Skeletal muscle satellite cell (primary cell): ENCODE data around the gene CCDC61. TPM values are rescaled to one million over a fixed set of nuclear protein-coding genes. Genes with fewer than 3 reads are reported as not detected.
A peak's percentile ranks its signal among the peaks of the same experiment; 100 is the strongest.

Experiments used
- H3K27me3 ChIP-seq: 2 replicates; pipeline ENCODE4 v1.7.0; 2013; ENCODE audit warnings: low read length; ENCODE audit not compliant: control insufficient read depth, insufficient read depth
- H3K36me3 ChIP-seq: 2 replicates; pipeline ENCODE4 v1.7.0; 2013; ENCODE audit warnings: mild to moderate bottlenecking, control low read depth, low read length; ENCODE audit not compliant: insufficient read depth
- H3K4me1 ChIP-seq: 2 replicates; pipeline ENCODE4 v1.7.0; 2013; ENCODE audit warnings: low read length; ENCODE audit not compliant: control insufficient read depth, insufficient read depth
- H3K4me2 ChIP-seq: 2 replicates; pipeline ENCODE4 v1.7.0; 2013; ENCODE audit warnings: mild to moderate bottlenecking, low read length
- H3K4me3 ChIP-seq: 2 replicates; pipeline ENCODE4 v1.7.0; 2013; ENCODE audit warnings: low read length
- H3K9ac ChIP-seq: 2 replicates; pipeline ENCODE4 v1.7.0; 2013; ENCODE audit warnings: mild to moderate bottlenecking, low read depth, low read length, moderate library complexity
- H3K9me3 ChIP-seq: replicated peaks from 2 replicates; pipeline ENCODE4 v1.7.0; 2013; ENCODE audit warnings: mild to moderate bottlenecking, control low read depth, low read length
- total RNA-seq: library from RNA; depleted of rRNA; stranded (reverse); fragments of >200 nt; gene quantifications from 2 replicates; pipeline ENCODE4 v1.2.3, GENCODE V29; 2012; rRNA removed

CCDC61 gene
- 4.6 and 5.0 TPM in 2 replicates for total RNA-seq

- Histone ChIP-seq H3K4me1 (peaks cover 5% of the 10 kb centered on the region), H3K9me3 (no peaks in the 10 kb centered on the region), H3K9ac (peak within 1 kb of the TSS; percentile 86), H3K27me3 (peaks cover 12% of the 10 kb centered on the region), H3K4me3 (peak within 1 kb of the TSS; percentile 85), H3K4me2 (peak within 1 kb of the TSS; percentile 95), H3K36me3 (no peaks in the 10 kb centered on the region)
Measured at GRCh38 chr19:45994998-45995714, at the start of gene CCDC61. Gene CCDC61, plus strand, starts transcription at chr19:45995467. Its CDS starts 7,552 bp downstream, at chr19:46003019.

DNA sequence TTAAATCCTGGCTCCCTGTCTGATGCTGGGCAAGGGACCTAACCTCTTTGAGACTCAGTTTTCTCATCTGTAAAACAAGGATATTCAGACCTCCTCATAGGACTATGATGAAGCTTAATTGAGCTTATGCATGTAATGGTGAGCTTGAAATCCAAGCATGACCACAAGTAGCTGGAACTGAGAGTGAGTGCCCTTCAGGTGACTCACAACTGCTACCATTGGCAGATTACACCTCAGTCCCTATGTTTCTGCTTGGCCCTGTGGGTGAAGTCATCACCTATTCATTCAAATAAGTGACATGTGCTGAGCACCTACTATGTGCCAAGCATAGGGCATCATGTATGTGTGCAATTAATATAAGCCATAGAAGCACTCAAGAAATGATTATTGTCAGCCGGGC lies 47.3 kb upstream of the CCDC61 start:
- no peaks in the 10 kb centered on the region for H3K9me3 ChIP-seq
- H3K4me2 ChIP-seq = no peak overlapping the region
- no peaks in the 10 kb centered on the region for H3K36me3 ChIP-seq
- no peak overlapping the region for H3K4me3 ChIP-seq
- peaks cover 12% of the 10 kb centered on the region for H3K27me3 ChIP-seq
- no peak overlapping the region for H3K9ac ChIP-seq
- peaks cover 3% of the 10 kb centered on the region for H3K4me1 ChIP-seq

GRCh38 chr19:45952341-45952685 lies 43.0 kb upstream of the CCDC61 start:
- Histone ChIP-seq H3K4me3 (no peak overlapping the region), H3K36me3 (no peaks in the 10 kb centered on the region), H3K9me3 (no peaks in the 10 kb centered on the region), H3K4me2 (peak overlapping the region; percentile 79), H3K9ac (no peak overlapping the region), H3K27me3 (peaks cover 7% of the 10 kb centered on the region), H3K4me1 (peaks cover 6% of the 10 kb centered on the region)

- peak overlapping the region; percentile 79 for H3K4me2 ChIP-seq
- H3K4me1 ChIP-seq = peaks cover 6% of the 10 kb centered on the region
- no peaks in the 10 kb centered on the region for H3K36me3 ChIP-seq
- peak overlapping the region; percentile 51 for H3K4me3 ChIP-seq
- no peaks in the 10 kb centered on the region for H3K9me3 ChIP-seq
- H3K27me3 ChIP-seq = peaks cover 7% of the 10 kb centered on the region
- no peak overlapping the region for H3K9ac ChIP-seq
Measured at GRCh38 chr19:45952686-45953505, 42.4 kb upstream of the CCDC61 start.

- Histone ChIP-seq H3K9me3 (no peaks in the 10 kb centered on the region), H3K36me3 (no peaks in the 10 kb centered on the region), H3K4me2 (no peak overlapping the region), H3K9ac (no peak overlapping the region), H3K4me3 (no peak overlapping the region), H3K4me1 (peaks cover 6% of the 10 kb centered on the region), H3K27me3 (peaks cover 10% of the 10 kb centered on the region)
Measured at GRCh38 chr19:45953676-45954075, 41.6 kb upstream of the CCDC61 start.

DNA sequence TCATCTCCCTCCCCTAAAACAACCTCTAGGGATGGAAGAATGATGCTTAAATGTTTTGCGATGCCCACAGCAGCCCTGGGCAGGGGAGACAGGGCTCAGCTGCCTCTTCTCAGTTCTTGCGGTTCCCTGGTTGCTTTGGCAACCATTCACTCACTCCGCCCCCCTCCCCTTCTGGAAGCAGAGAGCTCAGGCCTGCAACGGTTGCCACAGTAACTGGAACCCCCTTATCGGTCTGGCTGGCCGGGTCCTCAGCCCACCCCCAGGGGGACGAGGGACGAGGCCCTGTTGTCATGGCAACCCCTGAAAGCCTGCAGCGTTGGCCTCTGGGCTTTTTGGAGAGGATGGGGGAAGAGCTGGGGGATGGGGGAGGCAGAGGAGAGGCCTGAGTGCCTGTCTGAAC lies 41.1 kb upstream of the CCDC61 start:
- H3K9me3 ChIP-seq = no peaks in the 10 kb centered on the region
- H3K27me3 ChIP-seq = peaks cover 15% of the 10 kb centered on the region
- H3K36me3 ChIP-seq = no peaks in the 10 kb centered on the region
- H3K4me2 ChIP-seq = no peak overlapping the region
- H3K4me1 ChIP-seq = peaks cover 6% of the 10 kb centered on the region
- no peak overlapping the region for H3K4me3 ChIP-seq
- H3K9ac ChIP-seq = no peak overlapping the region

GRCh38 chr19:45955905-45956608 lies 39.2 kb upstream of the CCDC61 start:
- H3K27me3 ChIP-seq = peaks cover 26% of the 10 kb centered on the region
- H3K4me1 ChIP-seq = peaks cover 6% of the 10 kb centered on the region
- H3K9me3 ChIP-seq = no peaks in the 10 kb centered on the region
- no peaks in the 10 kb centered on the region for H3K36me3 ChIP-seq
- no peak overlapping the region for H3K9ac ChIP-seq
- H3K4me2 ChIP-seq = no peak overlapping the region
- no peak overlapping the region for H3K4me3 ChIP-seq

- Histone ChIP-seq H3K4me1 (no peaks in the 10 kb centered on the region), H3K4me2 (no peak overlapping the region), H3K9me3 (no peaks in the 10 kb centered on the region), H3K27me3 (peaks cover 41% of the 10 kb centered on the region), H3K36me3 (no peaks in the 10 kb centered on the region), H3K9ac (no peak overlapping the region), H3K4me3 (no peak overlapping the region)
Measured at GRCh38 chr19:45958320-45958719, 36.9 kb upstream of the CCDC61 start.

DNA sequence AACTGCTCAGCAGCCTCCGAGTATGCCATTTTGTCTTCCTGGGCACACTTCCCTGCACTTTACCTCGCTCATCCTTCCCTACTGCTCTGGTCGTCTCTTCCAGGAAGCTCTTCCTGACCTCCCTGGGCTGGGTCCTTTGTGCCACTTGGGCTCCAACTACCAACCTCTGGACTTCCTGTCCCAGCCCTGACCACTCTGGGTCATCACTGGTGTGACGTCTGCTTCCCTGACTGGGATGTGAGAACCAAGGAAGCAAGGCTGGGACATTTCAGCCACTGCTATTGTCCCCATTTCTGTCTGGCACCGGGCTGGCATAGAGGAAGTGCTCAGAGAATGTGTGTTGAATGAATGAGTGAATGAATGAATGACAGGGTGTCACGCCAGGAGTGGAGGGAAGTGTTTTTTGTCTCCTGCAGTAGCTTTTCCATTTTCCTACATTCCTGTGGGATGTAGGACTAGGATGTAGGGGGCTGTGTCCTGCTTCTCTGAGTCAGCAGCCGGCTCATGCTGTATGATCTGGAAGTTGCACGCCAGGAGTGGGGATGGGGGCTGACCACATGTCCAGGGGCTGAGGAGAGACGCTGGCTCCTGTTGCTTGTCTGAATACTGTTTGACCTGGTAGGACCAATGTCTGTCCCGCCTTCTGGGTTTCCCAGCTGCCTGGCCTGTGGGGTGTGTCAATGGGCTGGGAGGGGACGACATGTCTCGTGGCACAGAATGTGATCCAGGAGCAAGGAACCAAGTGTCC lies 36.3 kb upstream of the CCDC61 start:
- Histone ChIP-seq H3K4me2 (no peak overlapping the region), H3K9me3 (no peaks in the 10 kb centered on the region), H3K27me3 (peaks cover 39% of the 10 kb centered on the region), H3K36me3 (no peaks in the 10 kb centered on the region), H3K4me1 (no peaks in the 10 kb centered on the region), H3K4me3 (no peak overlapping the region), H3K9ac (no peak overlapping the region)

DNA sequence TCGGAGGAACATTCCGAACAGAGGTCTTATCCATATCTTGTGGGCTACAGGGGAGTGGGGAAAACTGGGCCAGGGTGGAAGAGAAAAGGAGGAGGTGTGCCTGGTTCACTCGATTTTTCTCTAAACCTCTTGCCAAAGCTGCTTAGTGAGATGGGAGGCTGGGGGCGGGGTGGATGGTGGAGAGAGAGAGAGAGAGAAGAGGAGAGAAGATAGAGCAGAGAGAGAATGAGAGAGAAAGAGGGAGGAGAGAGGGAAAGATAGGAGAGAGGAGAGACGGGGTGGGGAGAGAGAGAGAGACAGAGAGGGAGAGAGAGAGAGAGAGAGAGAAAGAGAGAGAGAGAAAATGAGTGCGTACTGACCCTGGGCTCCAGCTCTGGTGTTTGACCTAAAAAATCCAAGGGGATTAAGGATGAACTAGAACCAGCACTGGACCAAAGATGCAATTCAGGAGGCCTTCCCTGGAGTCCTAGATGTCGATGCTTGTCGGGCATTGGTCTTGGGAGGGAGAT lies 35.7 kb upstream of the CCDC61 start:
- Histone ChIP-seq H3K4me1 (no peaks in the 10 kb centered on the region), H3K9ac (no peak overlapping the region), H3K4me2 (no peak overlapping the region), H3K36me3 (no peaks in the 10 kb centered on the region), H3K4me3 (no peak overlapping the region), H3K27me3 (peaks cover 38% of the 10 kb centered on the region), H3K9me3 (no peaks in the 10 kb centered on the region)
